BE2C (cell line): Measurements from ENCODE around the gene ASB10.

Experiments
- DNase-seq: peaks from one replicate; pipeline ENCODE4 v3.0.0-alpha.2; 2020
- H3K27me3 ChIP-seq: fragments of 250-450 bp; sonication (Bioruptor Pico); 2 replicates; pipeline ENCODE4 v1.5.1; 2020; ENCODE audit warnings: mild to moderate bottlenecking
- H3K36me3 ChIP-seq: fragments of 250-450 bp; sonication (Bioruptor Pico); 2 replicates; pipeline ENCODE4 v1.5.1; 2020; ENCODE audit warnings: mild to moderate bottlenecking
- H3K4me1 ChIP-seq: fragments of 250-450 bp; sonication (Bioruptor Pico); 2 replicates; pipeline ENCODE4 v1.5.1; 2020
- H3K4me3 ChIP-seq: 2 replicates; pipeline ENCODE4 v1.5.1; 2011; ENCODE audit warnings: low read depth, low read length
- H3K9me3 ChIP-seq: fragments of 250-450 bp; sonication (Bioruptor Pico); 2 replicates; pipeline ENCODE4 v1.5.1; 2020
- TF ChIP-seq, protein P1 (sequence below): IDR thresholded peaks from 2 replicates; pipeline ENCODE4 v1.5.1; 2012; ENCODE audit warnings: mild to moderate bottlenecking, low read depth, low read length

Gene ASB10

DNA sequence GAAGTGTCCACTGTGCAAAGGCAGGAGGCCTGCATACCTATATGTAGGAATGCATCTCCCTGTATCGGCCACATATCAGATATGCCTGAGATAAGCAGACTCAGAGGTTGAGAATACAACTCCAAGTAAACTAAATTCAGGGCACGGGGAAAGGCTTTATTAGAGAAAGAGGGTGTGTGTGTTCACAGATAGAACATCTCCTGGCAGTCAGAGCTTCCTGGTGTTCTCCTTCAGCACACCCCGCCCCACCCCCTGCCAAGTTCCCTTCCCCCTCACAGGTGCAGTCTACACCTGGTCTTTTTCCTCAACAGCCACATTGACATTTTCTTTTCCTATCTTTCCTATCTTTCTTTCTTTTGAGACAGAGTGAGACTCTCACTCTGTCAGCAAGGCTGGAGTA, 36.7 kb downstream of the ASB10 start:
- TF ChIP-seq, protein P1, sequence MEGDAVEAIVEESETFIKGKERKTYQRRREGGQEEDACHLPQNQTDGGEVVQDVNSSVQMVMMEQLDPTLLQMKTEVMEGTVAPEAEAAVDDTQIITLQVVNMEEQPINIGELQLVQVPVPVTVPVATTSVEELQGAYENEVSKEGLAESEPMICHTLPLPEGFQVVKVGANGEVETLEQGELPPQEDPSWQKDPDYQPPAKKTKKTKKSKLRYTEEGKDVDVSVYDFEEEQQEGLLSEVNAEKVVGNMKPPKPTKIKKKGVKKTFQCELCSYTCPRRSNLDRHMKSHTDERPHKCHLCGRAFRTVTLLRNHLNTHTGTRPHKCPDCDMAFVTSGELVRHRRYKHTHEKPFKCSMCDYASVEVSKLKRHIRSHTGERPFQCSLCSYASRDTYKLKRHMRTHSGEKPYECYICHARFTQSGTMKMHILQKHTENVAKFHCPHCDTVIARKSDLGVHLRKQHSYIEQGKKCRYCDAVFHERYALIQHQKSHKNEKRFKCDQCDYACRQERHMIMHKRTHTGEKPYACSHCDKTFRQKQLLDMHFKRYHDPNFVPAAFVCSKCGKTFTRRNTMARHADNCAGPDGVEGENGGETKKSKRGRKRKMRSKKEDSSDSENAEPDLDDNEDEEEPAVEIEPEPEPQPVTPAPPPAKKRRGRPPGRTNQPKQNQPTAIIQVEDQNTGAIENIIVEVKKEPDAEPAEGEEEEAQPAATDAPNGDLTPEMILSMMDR = no peak
- Histone ChIP-seq H3K4me3 (no peak overlapping the region), H3K36me3 (no peaks in the 10 kb centered on the region), H3K9me3 (no peaks in the 10 kb centered on the region), H3K27me3 (peaks cover 24% of the 10 kb centered on the region), H3K4me1 (no peaks in the 10 kb centered on the region)
- peak; percentile 1 for DNase-seq

DNA sequence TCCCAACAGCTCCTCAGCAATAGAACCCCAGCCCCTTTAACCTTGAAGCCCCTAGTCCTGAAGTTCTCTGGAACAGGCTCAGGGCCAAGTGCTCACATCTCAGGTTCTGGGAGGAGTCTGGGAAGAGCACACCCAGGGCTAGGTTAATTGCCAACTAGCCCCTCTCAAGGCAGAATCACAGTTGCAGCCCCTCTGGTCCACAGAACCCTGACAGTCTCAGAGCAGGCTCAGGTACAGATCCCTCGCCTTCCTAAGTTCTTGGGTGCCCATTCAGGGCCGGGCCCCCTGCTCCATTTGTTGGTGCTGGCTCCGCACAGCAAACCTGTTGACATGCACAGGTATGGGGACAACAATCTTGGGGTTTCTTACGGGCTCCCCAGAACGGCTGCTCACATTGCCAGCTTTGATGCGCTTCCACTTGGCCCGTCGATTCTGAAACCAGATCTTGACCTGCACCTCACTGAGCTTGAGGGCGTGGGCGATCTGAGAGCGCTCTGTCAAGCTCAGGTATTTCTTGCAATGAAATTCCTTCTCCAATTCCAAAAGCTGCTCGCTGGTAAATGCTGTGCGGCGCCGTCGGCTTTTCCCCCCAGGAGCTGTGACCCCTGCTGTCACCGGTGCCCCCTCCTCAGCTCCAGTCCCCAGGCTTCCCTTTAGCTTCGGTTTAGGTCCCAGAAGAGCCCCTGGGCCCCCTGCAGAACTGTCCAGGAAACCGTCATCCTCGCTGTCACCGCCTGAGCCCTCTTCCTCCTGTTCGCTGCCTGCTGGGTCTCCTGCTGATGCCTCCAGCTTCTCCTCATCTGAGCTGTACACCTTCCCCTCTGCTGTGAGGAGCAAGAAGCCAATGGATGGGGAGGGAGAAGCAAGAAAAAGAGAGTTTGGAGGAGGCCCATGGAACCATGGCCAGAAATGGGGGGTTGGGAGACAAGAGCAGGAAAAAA, 38.5 kb downstream of the ASB10 start:
- TF ChIP-seq, protein P1 = no peak
- Histone ChIP-seq H3K9me3 (no peaks in the 10 kb centered on the region), H3K4me1 (no peaks in the 10 kb centered on the region), H3K36me3 (peaks cover 9% of the 10 kb centered on the region), H3K27me3 (peaks cover 24% of the 10 kb centered on the region), H3K4me3 (no peak overlapping the region)
- DNase-seq = peak; percentile 6

DNA sequence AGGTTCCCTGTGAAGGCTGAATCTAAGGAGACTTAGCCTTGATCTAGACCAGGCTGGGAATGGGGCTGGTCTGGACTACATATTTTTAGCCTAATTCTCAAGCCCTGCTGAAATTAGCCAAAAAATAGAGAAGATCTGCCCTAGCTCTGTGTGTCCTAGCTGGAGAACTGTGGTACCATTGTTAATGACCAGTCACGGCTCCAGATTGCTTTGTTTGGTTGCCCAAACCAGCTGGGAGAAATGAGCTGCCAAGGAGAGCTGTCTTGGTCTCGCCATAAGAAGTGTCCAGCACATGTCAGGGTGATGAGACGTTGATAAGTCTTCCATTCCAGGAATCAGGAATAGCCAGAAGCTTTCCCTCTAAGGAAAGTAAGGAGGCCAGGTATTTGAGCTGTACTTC, 40.3 kb downstream of the ASB10 start:
- Histone ChIP-seq H3K4me1 (peaks cover 10% of the 10 kb centered on the region; the same call in 1 of the 2 replicates), H3K27me3 (peaks cover 11% of the 10 kb centered on the region), H3K4me3 (no peak overlapping the region), H3K36me3 (peaks cover 25% of the 10 kb centered on the region), H3K9me3 (no peaks in the 10 kb centered on the region)
- DNase-seq = no peak
- TF ChIP-seq, protein P1 = no peak

DNA sequence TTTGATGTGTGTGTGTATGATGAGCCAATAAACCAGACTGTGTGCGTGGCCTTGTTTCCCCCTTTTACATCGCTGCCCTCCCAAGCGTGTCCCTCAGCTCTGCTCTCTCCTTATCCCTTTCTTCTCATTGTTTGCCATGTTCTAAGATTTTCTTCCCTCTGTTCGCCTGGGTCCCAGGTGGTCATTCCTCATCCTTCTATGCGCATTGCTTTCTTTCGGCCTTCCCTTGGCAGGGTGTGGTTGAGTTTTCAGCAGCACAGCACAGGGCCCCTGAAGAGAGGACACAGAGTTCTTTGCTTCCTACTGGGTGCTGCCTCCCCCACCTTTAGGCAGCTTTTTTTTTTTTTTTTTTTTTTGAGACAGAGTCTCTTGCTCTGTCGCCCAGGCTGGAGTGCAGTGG, 42.7 kb downstream of the ASB10 start:
- no peak for DNase-seq
- TF ChIP-seq, protein P1 = no peak
- no peak overlapping the region for H3K4me3 ChIP-seq
- peaks cover 38% of the 10 kb centered on the region for H3K36me3 ChIP-seq
- H3K9me3 ChIP-seq = no peaks in the 10 kb centered on the region
- peaks cover 10% of the 10 kb centered on the region; the same call in 1 of the 2 replicates for H3K4me1 ChIP-seq
- no peaks in the 10 kb centered on the region; the same call in none of the 2 replicates for H3K27me3 ChIP-seq

DNA sequence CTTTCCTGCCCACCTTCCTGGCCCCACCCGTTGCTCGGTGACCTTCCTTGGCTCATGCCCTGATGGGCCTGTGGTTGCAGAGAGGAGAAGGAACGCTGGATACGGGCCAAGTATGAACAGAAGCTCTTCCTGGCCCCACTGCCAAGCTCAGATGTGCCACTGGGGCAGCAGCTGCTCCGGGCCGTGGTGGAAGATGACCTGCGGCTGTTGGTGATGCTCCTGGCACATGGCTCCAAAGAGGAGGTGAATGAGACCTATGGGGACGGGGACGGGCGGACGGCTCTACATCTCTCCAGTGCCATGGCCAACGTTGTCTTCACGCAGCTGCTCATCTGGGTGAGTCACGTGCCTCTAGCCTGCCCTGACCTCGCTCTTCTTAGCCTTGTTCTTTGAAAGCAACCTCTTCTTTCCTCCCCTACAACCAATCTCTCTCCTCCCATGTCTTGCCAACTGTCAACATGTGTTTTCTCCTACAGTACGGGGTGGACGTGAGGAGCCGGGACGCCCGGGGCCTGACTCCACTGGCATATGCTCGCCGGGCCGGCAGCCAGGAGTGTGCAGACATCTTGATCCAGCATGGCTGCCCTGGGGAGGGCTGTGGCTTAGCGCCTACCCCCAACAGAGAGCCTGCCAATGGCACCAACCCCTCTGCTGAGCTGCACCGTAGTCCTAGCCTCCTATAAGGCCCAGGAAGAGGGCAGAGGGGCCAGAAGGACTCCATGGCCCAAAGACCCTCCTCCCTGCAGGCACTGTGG, 43.6 kb downstream of the ASB10 start:
- TF ChIP-seq, protein P1 = no peak
- H3K9me3 ChIP-seq = no peaks in the 10 kb centered on the region
- DNase-seq = peak; percentile 31
- no peak overlapping the region for H3K4me3 ChIP-seq
- peaks cover 38% of the 10 kb centered on the region for H3K36me3 ChIP-seq
- no peaks in the 10 kb centered on the region; the same call in 1 of the 2 replicates for H3K27me3 ChIP-seq
- peaks cover 10% of the 10 kb centered on the region; the same call in 1 of the 2 replicates for H3K4me1 ChIP-seq
